GM18909 (cell line): ENCODE data around the gene GPR39.

ENCODE experiments used
- ATAC-seq: cut with Tn5 transposase; IDR thresholded peaks from one replicate; pipeline ENCODE4 v1.9.1; 2021; ENCODE audit warnings: mild to moderate bottlenecking; ENCODE audit not compliant: unreplicated experiment, poor library complexity

GPR39 gene

DNA sequence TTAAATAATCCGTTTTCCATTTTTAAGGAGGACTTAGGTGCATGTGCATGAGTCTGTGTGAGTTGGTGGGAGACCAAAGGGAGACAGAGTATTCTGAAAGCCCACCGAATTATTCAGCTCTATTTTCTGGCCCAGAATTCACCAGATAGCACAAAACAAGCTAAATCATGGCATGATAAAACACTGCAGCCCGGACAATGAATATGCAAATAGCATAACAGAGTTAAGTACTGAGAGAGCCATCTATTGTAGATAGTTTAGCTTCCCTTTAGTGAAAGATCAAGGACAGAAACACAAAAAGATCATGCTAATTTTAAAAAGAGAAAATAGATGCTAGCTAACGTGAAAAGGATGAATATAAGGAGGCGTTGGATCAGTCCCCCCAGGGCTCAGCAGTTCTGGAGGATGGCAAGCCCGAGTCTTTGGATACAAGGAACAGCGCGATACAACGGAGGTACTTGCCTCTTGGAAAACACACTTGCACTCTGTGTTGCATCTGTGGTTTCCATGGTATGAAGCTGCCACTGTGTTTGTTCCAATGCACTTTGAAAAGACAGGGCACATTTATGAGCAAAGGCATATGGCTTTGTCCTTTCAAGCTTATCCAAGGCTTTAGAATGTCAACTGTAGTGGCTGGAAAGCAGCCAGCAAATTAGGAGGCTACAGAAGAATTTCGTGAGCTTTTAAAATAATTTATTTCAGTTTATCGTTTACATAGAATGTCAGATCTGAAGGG, 133.5 kb downstream of the GPR39 start:
- ATAC-seq: no peak

DNA sequence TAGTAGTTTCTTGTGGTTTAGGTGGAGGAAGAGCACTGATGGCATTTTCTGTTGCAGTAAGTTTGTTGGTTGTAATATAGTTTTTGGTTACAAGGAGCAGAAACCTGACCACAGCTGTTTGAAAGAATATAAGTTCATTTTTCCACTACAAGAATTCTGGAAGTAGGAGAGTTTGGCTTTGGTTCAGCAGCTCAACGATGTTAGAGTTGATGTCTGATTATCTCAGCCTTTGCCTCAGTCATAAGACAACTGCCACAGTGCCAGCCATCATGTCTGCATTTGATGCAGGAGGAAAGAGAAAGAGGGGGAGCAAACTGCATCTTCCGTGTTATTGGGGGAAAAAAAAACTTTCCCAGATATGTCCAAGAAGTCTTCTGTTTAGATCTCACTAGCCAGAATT, 134.3 kb downstream of the GPR39 start:
- no peak for ATAC-seq

GRCh38 chr2:132557694-132558093, 141.1 kb downstream of the GPR39 start:
- no peak for ATAC-seq

- ATAC-seq: no peak
Measured at GRCh38 chr2:132559326-132559725, 142.7 kb downstream of the GPR39 start.

DNA sequence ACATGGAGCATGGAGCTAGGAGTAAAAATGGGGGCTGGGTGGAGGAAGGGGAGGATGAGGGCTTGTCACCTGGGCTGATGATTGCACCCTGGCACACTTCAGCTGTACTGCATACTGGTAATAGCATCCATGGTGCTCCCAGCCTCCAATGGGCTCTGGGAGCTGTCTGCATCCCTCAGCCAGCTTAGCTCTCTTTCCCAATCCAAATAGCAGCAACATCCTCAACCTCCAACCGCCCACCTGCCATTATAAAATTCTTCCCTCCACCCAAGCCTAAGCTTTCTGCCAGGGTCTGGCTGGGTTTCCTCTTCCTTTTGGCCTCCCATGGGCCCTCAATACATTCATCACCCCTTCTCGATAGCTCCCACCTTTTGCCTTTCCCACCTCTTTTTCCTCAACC, 143.3 kb downstream of the GPR39 start:
- no peak for ATAC-seq

GRCh38 chr2:132560562-132560961, 144.0 kb downstream of the GPR39 start:
- ATAC-seq: no peak

GRCh38 chr2:132562245-132562644, 145.6 kb downstream of the GPR39 start:
- ATAC-seq: no peak

- no peak for ATAC-seq
Measured at GRCh38 chr2:132564065-132564464, 147.5 kb downstream of the GPR39 start.

DNA sequence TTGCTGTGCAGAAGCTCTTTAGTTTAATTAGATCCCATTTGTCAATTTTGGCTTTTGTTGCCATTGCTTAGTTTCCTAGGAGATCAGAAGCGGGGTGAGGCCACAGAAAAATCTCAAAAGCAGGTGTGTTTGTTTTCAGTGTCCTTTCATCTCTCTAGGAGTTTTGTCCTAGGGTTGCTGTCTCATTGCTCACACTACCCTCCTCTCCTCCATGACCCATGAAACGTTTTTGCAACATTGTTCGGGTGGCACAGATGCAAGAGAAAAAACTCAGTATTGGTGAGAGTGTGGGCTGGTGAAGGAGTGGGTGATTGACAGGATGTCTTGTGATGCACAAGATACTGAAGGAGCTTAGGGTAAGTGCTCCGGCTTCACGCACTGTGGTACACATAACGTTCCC, 149.8 kb downstream of the GPR39 start:
- ATAC-seq: no peak

DNA sequence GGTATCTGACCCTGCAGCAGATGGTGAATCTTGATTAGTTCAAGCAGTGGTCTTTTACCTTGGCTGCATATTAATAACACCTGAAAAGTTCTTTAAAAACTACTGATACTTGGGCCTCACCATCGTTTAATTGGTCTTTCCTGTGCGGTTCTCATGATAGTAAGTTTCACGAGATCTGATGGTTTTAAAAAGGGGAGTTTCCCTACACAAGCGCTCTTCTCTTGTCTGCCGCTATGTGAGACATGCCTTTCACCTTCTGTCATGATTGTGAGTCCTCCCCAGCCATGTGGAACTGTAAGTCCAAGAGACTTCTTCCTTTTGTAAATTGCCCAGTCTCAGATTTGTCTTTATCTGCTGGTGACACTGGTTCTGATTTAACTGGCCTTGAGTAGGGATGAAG, 151.1 kb downstream of the GPR39 start:
- no peak for ATAC-seq

DNA sequence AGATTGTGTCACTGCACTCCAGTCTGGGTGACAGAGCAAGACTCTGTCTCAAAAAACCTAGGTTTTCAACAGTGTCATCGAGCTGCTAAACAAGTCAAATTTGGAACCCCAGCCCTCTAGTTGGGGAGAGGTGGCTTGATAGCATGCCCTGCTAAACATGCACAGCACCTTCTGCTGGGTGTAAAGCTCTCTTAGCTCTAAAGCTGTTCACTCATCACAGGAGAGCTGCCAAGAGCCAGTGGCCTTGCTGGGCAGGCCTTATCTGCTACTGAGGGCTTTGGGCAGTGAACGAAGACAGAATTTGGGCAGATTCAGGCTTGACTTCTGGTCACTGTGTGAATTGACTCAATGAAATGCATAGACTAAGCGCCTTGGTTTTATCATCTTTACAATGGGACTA, 152.1 kb downstream of the GPR39 start:
- ATAC-seq: no peak

DNA sequence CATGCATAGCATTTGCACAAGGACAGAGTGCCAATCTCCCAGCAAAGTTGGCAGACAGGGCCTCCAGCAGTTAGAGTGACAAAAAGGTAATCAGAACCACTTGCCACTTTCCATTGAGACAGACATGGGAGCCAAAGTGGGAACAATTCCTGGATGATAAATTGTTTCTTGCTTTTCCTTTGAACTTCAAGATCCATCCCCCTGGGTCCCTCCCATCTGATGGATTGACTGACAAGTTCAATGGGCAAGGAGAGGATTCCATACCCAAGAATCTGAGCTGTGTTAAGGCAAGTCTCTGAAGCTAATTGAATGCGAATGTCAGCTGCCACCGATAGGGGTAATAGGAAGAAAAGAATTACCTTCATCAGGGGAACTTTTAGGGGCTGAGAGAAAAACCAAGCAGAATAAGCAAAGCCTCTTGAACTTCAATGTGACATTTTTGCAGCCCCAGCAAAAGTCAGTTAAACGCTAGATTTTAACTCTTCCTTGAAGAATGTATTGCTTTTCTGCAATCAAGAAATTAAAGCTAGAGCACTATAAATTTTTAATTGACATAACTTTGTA, 156.9 kb downstream of the GPR39 start:
- no peak for ATAC-seq

DNA sequence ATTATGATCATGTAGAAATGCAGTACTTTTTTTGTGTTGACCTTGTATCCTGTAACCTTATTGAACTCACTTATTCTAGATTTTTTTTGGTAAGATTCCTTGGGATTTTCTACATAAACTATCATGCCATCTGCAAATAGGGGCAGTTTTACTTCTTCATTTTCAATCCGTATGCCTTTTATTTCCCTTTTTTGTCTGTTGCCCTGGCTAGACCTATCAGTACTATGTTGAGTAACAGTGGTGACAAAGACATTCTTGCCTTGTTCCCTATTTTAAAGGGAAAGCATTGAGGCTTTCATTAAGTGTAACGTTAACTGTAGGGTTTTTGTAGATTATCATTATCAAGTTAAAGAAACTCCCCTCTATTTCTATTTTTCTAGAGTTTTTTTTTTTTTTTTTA, 161.1 kb downstream of the GPR39 start:
- ATAC-seq: no peak

- no peak for ATAC-seq
Measured at GRCh38 chr2:132581591-132581990, 165.0 kb downstream of the GPR39 start.

GRCh38 chr2:132581991-132582738, 165.6 kb downstream of the GPR39 start:
- no peak for ATAC-seq

DNA sequence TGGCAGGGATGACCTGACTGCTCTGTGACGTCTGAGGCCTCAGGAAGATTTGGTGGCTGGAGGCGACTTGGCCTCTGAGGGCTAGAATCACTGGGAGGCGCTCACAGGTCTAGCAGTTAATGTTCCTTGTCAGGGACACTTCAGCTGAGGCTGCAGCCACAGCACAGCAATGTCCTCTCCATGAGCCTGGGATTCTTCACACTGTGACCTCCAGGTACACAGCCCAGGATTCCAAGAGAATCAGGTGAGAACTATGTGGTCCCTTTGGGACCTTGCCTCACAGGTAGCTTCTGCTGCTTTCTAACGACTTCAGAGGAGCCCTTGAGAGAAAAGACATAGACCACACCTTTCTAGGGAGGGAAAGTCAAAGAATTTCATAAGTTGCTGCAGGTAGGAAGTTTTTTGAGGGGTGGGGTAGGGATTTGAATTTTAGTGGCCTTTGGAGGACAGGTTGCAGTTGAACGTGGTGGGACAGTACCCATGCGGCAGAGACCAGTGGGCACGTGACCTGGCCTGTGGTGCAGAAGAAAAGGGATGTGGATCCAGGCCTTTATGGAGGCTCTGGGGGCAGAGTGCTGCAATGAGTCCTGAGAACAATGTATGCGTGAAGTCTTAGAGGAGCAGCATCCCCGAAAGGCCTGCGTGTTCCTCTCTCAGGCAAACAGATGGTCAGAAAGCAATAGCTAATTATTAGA, 167.2 kb downstream of the GPR39 start:
- no peak for ATAC-seq

- no peak for ATAC-seq
Measured at GRCh38 chr2:132584976-132585817, 168.6 kb downstream of the GPR39 start.

- ATAC-seq: no peak
Measured at GRCh38 chr2:132586101-132586511, 169.5 kb downstream of the GPR39 start.

- no peak for ATAC-seq
Measured at GRCh38 chr2:132586835-132587234, 170.2 kb downstream of the GPR39 start.

- ATAC-seq: no peak
Measured at GRCh38 chr2:132588576-132588975, 172.0 kb downstream of the GPR39 start.
